Neural cell (in vitro differentiated cells): ENCODE results near the gene BFSP1. TPM values are rescaled to one million over a fixed set of nuclear protein-coding genes. Genes with fewer than 3 reads are reported as not detected.

Experiments
- H2AFZ ChIP-seq: fragments of 200-600, 300-800 bp; sonication (generic), shearing (Covaris generic); 2 replicates; pipeline ENCODE4 v1.6.0; 2014; ENCODE audit warnings: low read depth, mild to moderate bottlenecking, antibody characterized with exemption, low read length, moderate library complexity
- H3F3A ChIP-seq: fragments of 200-600 bp; shearing (Covaris generic); 2 replicates; pipeline ENCODE4 v1.6.1; 2016; ENCODE audit warnings: mild to moderate bottlenecking, moderate library complexity, mixed read lengths, antibody characterized with exemption, low read length; ENCODE audit not compliant: insufficient read depth, poor library complexity, severe bottlenecking
- H3K27ac ChIP-seq: fragments of 200-600, 300-800 bp; sonication (generic), shearing (Covaris generic); 2 replicates; pipeline ENCODE4 v1.5.1; 2014; ENCODE audit warnings: mild to moderate bottlenecking, low read length, moderate library complexity
- H3K27me3 ChIP-seq: fragments of 300-800, 200-600 bp; sonication (generic), shearing (Covaris generic); 2 replicates; pipeline ENCODE4 v1.6.0; 2014; ENCODE audit warnings: mild to moderate bottlenecking, low read depth, low read length, moderate library complexity; ENCODE audit not compliant: insufficient read depth
- H3K36me3 ChIP-seq: fragments of 300-800, 200-600 bp; sonication (generic), shearing (Covaris generic); 2 replicates; pipeline ENCODE4 v1.5.1; 2014; ENCODE audit warnings: mild to moderate bottlenecking, antibody characterized with exemption, low read length, moderate library complexity; ENCODE audit not compliant: insufficient read depth
- H3K4me2 ChIP-seq: fragments of 300-800, 200-600 bp; sonication (generic), shearing (Covaris generic); 2 replicates; pipeline ENCODE4 v1.6.0; 2014; ENCODE audit warnings: mild to moderate bottlenecking, low read length
- H3K4me3 ChIP-seq: fragments of 300-800, 200-600 bp; sonication (generic), shearing (Covaris generic); 2 replicates; pipeline ENCODE4 v1.5.1; 2014; ENCODE audit warnings: mild to moderate bottlenecking, low read length, moderate library complexity
- H3K79me2 ChIP-seq: fragments of 200-600 bp; shearing (Covaris generic); replicated peaks from 2 replicates; pipeline ENCODE4 v1.6.0; 2014; ENCODE audit warnings: mild to moderate bottlenecking, low read length, moderate library complexity; ENCODE audit not compliant: insufficient read depth
- H3K9ac ChIP-seq: fragments of 300-800, 200-600 bp; sonication (generic), shearing (Covaris generic); 2 replicates; pipeline ENCODE4 v1.6.1; 2016; ENCODE audit warnings: mild to moderate bottlenecking, low read length, mixed read lengths
- H3K9me2 ChIP-seq: fragments of 200-600 bp; shearing (Covaris generic); 2 replicates; pipeline ENCODE4 v1.6.1; 2016; ENCODE audit warnings: mild to moderate bottlenecking, low read length, mixed read lengths; ENCODE audit not compliant: insufficient read depth
- H3K9me3 ChIP-seq: fragments of 200-600, 300-800 bp; sonication (generic), shearing (Covaris generic); 2 replicates; pipeline ENCODE4 v1.6.1; 2016; ENCODE audit warnings: mild to moderate bottlenecking, mixed run types, low read length, moderate library complexity, mixed read lengths
- H4K20me1 ChIP-seq: fragments of 200-600 bp; shearing (Covaris generic); 2 replicates; pipeline ENCODE4 v1.6.1; 2016; ENCODE audit warnings: mild to moderate bottlenecking, mixed run types; ENCODE audit not compliant: insufficient read depth
- CTCF ChIP-seq: fragments of 450-650 bp; IDR thresholded peaks from 2 replicates; pipeline ENCODE4 v1.5.1; 2014; ENCODE audit warnings: antibody characterized with exemption, mild to moderate bottlenecking, moderate library complexity; ENCODE audit not compliant: poor library complexity, severe bottlenecking
- EP300 ChIP-seq: fragments of 450-650 bp; conservative IDR thresholded peaks from 2 replicates; pipeline ENCODE4 v1.6.1; 2014; ENCODE audit warnings: antibody characterized with exemption, mild to moderate bottlenecking, moderate library complexity; ENCODE audit not compliant: poor library complexity, severe bottlenecking
- EZH2 ChIP-seq: fragments of 200-600, 300-800 bp; shearing (Covaris generic), sonication (generic); IDR thresholded peaks from 2 replicates; pipeline ENCODE4 v1.6.1; 2014; ENCODE audit warnings: antibody characterized with exemption, low read length, borderline replicate concordance, mild to moderate bottlenecking; ENCODE audit not compliant: insufficient read depth, poor library complexity, severe bottlenecking
- MXI1 ChIP-seq: fragments of 450-650 bp; conservative IDR thresholded peaks from 2 replicates; pipeline ENCODE4 v1.6.1; 2014; ENCODE audit warnings: antibody characterized with exemption, mild to moderate bottlenecking; ENCODE audit not compliant: poor library complexity, severe bottlenecking
- POLR2AphosphoS5 ChIP-seq: IDR thresholded peaks from 2 replicates; pipeline ENCODE4 v1.6.1; 2012
- RAD21 ChIP-seq: fragments of 450-650 bp; conservative IDR thresholded peaks from 2 replicates; pipeline ENCODE4 v1.6.1; 2014; ENCODE audit warnings: antibody characterized with exemption, mild to moderate bottlenecking, moderate library complexity
- REST ChIP-seq: IDR thresholded peaks from 2 replicates; pipeline ENCODE4 v1.6.1; 2012; ENCODE audit warnings: borderline replicate concordance
- SMC3 ChIP-seq: fragments of 450-650 bp; conservative IDR thresholded peaks from 2 replicates; pipeline ENCODE4 v1.6.1; 2014; ENCODE audit warnings: antibody characterized with exemption, mild to moderate bottlenecking, moderate library complexity; ENCODE audit not compliant: poor library complexity
- TAF1 ChIP-seq: IDR thresholded peaks from 2 replicates; pipeline ENCODE4 v1.6.1; 2012; ENCODE audit warnings: low read depth
- polyA plus RNA-seq: library from polyadenylated mRNA; depleted of rRNA; stranded (reverse); fragments of >200 nt; gene quantifications from 2 replicates; pipeline ENCODE4 v1.2.3, GENCODE V29; 2014

Gene BFSP1
- polyA plus RNA-seq, 1 donor from 2014 or later, result 1.3 TPM

GRCh38 chr20:17452441-17452840 lies 78.7 kb downstream of the BFSP1 start:
- Histone ChIP-seq H3K36me3 (peaks cover 6% of the 10 kb centered on the region), H2AFZ (no peak overlapping the region), H3K4me2 (no peak overlapping the region), H3K9ac (no peak overlapping the region), H3K9me2 (no peaks in the 10 kb centered on the region), H3K79me2 (no peaks in the 10 kb centered on the region), H3K27ac (no peak overlapping the region), H3K9me3 (no peaks in the 10 kb centered on the region), H3K27me3 (no peaks in the 10 kb centered on the region), H4K20me1 (no peaks in the 10 kb centered on the region), H3K4me3 (peak overlapping the region; percentile 31), H3F3A (no peaks in the 10 kb centered on the region)
- TF ChIP-seq EZH2 (no peak), RAD21 (no peak)

GRCh38 chr20:17449031-17449430 lies 82.1 kb downstream of the BFSP1 start:
- H3K9ac ChIP-seq, result no peak overlapping the region
- H2AFZ ChIP-seq, result no peak overlapping the region
- no peaks in the 10 kb centered on the region for H3K79me2 ChIP-seq
- no peak overlapping the region for H3K4me2 ChIP-seq
- no peaks in the 10 kb centered on the region for H3K27me3 ChIP-seq
- TF ChIP-seq MXI1 (no peak), POLR2AphosphoS5 (no peak), REST (no peak), CTCF (no peak), TAF1 (no peak), EZH2 (no peak), SMC3 (no peak), RAD21 (no peak), EP300 (no peak)
- peaks cover 4% of the 10 kb centered on the region for H3K36me3 ChIP-seq
- no peaks in the 10 kb centered on the region for H4K20me1 ChIP-seq
- no peaks in the 10 kb centered on the region for H3K9me2 ChIP-seq
- H3F3A ChIP-seq, result no peaks in the 10 kb centered on the region
- H3K27ac ChIP-seq, result no peak overlapping the region
- no peaks in the 10 kb centered on the region for H3K9me3 ChIP-seq
- no peak overlapping the region for H3K4me3 ChIP-seq

GRCh38 chr20:17448071-17448470 lies 83.1 kb downstream of the BFSP1 start:
- no peaks in the 10 kb centered on the region for H3K27me3 ChIP-seq
- H3K9me3 ChIP-seq, result no peaks in the 10 kb centered on the region
- no peaks in the 10 kb centered on the region for H3K79me2 ChIP-seq
- H3F3A ChIP-seq, result no peaks in the 10 kb centered on the region
- no peak overlapping the region for H3K4me3 ChIP-seq
- no peak overlapping the region for H2AFZ ChIP-seq
- no peak overlapping the region for H3K4me2 ChIP-seq
- TF ChIP-seq SMC3 (no peak), RAD21 (no peak), EP300 (no peak), TAF1 (no peak), POLR2AphosphoS5 (no peak), EZH2 (no peak), MXI1 (no peak), CTCF (no peak), REST (no peak)
- no peaks in the 10 kb centered on the region for H3K9me2 ChIP-seq
- H4K20me1 ChIP-seq, result no peaks in the 10 kb centered on the region
- no peak overlapping the region for H3K27ac ChIP-seq
- H3K9ac ChIP-seq, result no peak overlapping the region
- H3K36me3 ChIP-seq, result no peaks in the 10 kb centered on the region
